GM12892 (cell line): ENCODE data around the gene ABCC9.

Source experiments
- DNase-seq: peaks from one replicate; pipeline ENCODE4 v3.0.0; 2011; ENCODE audit not compliant: insufficient read length
- FAIRE-seq: peaks from 2 replicates; lab custom pipeline; 2011; peaks lifted over from hg19 to GRCh38; lab: Jason Lieb, UNC
- POLR2A ChIP-seq: IDR thresholded peaks from 2 replicates; pipeline ENCODE4 v1.6.1; 2011; ENCODE audit warnings: low read depth, low read length, control low read depth
- POLR2AphosphoS5 ChIP-seq: IDR thresholded peaks from 2 replicates; pipeline ENCODE4 v1.6.1; 2011; ENCODE audit warnings: low read depth, low read length, control low read depth
- TAF1 ChIP-seq: IDR thresholded peaks from 2 replicates; pipeline ENCODE4 v1.6.1; 2011; ENCODE audit warnings: low read depth, mild to moderate bottlenecking, control low read depth, low read length, borderline replicate concordance

The ABCC9 gene

DNA sequence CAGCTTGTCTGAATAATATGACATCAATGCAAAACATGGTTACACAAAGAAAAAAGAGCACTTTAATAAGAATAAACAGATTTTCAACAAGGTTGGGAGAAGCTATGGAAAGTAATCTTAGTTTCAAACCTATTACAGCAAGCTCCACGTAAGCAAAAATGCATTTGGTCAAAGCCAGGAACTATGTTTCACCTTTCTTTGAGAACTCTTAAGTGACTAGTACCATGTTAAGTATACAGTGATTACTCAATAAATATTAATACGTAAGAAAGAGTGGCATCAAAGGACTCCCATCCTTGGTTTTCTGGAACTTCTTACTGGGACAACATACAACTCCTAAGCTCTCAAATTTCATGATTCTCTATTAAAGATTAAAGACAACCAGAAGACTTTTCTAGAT lies 80.7 kb downstream of the ABCC9 start:
- TF ChIP-seq POLR2AphosphoS5 (no peak), POLR2A (no peak), TAF1 (no peak)
- no peak for FAIRE-seq
- no peak for DNase-seq

DNA sequence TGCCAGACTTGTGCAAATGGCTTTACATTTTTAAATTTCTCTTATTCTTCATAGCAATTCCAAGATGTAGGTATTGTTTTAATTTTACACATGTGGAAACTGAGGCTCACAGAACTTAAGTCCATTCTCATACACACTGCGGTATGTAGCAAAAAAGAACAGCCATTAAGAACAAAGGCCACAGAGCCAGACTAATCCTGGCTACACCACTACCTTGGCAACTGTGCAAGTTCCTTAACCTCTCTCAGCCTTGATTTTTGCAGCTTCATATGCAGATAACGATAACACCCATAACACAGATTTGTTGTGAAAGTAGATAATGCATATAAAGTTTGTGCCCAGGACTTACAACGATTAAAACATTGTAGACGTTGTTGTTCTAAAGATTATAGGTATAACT lies 81.1 kb downstream of the ABCC9 start:
- DNase-seq (no peak), FAIRE-seq (no peak)
- TF ChIP-seq POLR2AphosphoS5 (no peak), TAF1 (no peak), POLR2A (no peak)

GRCh38 chr12:21852251-21852650 lies 89.0 kb downstream of the ABCC9 start:
- FAIRE-seq: no peak
- DNase-seq: no peak
- TF ChIP-seq TAF1 (no peak), POLR2AphosphoS5 (no peak), POLR2A (no peak)

DNA sequence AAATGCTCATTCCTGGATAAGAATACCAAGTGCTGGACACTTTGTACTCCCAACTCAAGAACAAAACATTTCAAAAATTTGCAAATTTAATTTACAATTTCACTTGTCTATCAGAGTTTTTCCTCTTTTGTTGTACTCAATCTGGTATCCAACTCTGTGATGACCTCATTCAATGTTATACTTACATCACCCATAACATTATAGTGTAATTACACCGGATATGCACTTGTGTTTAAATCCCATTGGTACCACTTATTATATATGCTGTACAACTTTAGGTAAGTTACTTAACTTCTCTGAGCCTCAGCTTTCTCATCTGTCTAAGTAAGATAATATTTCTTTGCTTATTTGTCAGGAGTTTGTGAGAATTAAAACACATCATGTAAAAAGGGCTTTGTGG lies 90.1 kb downstream of the ABCC9 start:
- TF ChIP-seq POLR2AphosphoS5: no peak
- no peak for TF ChIP-seq POLR2A
- TF ChIP-seq TAF1: no peak

GRCh38 chr12:21850419-21850818 lies 90.8 kb downstream of the ABCC9 start:
- TF ChIP-seq POLR2AphosphoS5 (no peak), POLR2A (no peak), TAF1 (no peak)
- DNase-seq: no peak
- FAIRE-seq: no peak

More for the DNA sequence above, 90.1 kb downstream of the ABCC9 start:
- DNase-seq: no peak
- FAIRE-seq: no peak

- no peak for DNase-seq
- no peak for TF ChIP-seq POLR2AphosphoS5
- TF ChIP-seq POLR2A: no peak
- no peak for TF ChIP-seq TAF1
- no peak for FAIRE-seq
Observed at GRCh38 chr12:21849878-21850277, 91.3 kb downstream of the ABCC9 start.

- FAIRE-seq: no peak
- no peak for DNase-seq
- TF ChIP-seq TAF1: no peak
- TF ChIP-seq POLR2AphosphoS5: no peak
- no peak for TF ChIP-seq POLR2A
Observed at GRCh38 chr12:21848192-21848591, 93.0 kb downstream of the ABCC9 start.

- DNase-seq (no peak), FAIRE-seq (no peak)
- no peak for TF ChIP-seq TAF1
- TF ChIP-seq POLR2A: no peak
- TF ChIP-seq POLR2AphosphoS5: no peak
Observed at GRCh38 chr12:21843795-21844194, 97.4 kb downstream of the ABCC9 start.

DNA sequence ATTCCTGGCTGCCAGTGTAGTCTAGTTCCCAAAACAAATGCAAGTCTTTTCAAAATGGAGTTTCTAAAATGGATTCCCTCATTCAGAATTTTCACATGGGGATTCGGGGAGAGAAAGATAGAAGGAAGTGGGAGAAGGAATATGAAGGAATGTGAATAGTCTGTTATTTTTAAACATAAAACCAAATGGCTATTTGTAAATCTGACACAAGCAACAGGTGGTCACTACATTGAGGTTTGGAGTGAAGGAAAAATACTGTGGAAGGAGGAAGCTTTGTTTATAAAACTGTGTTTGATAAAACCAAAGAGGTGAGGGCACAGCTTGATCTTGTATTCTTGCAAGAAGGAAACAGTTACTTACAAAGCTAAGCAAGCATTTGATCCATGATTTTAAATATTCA lies 101.5 kb downstream of the ABCC9 start:
- FAIRE-seq (no peak), DNase-seq (no peak)
- TF ChIP-seq POLR2AphosphoS5: no peak
- no peak for TF ChIP-seq TAF1
- no peak for TF ChIP-seq POLR2A

DNA sequence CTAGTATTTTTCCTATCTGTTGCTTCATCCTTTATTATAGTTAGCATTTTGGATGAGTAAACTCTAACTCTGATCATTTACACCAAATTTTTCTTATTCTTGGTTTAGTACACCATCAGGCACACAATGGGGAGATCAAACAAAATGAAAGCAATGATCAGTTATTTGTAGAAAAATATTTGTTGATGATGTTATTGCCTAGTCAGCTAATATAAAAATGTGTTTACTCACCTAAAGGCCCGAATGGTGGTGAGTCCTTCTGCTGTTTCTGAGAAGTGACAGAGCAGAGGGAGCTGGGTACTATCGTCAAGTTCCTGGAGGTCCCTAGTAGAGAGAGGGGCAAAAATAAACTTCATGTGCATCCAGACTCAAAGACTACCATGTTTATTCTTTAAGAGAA lies 103.4 kb downstream of the ABCC9 start:
- TF ChIP-seq POLR2AphosphoS5 (no peak), POLR2A (no peak), TAF1 (no peak)
- no peak for FAIRE-seq
- DNase-seq: no peak

- DNase-seq (no peak), FAIRE-seq (no peak)
- TF ChIP-seq TAF1 (no peak), POLR2A (no peak), POLR2AphosphoS5 (no peak)
Observed at GRCh38 chr12:21831791-21832344, 109.4 kb downstream of the ABCC9 start.

DNA sequence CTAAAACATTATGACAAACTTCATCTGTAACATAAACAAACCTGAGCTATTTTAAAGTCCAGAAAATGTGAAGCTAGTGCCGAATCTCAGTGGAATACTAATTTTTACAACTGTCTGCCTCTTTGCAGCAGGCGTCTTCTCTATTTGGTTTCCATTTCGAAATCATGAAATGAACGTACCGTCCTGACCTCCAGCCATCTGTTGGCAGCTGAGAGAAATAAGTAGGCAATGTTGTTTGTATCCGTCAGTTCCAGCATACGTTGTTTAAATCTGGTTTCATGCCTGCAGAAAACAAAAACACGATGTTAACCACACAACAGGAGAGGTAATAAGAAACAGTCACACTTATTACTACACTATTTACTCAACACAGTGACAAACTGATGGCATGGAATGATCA lies 112.4 kb downstream of the ABCC9 start:
- no peak for DNase-seq
- FAIRE-seq: no peak
- TF ChIP-seq TAF1 (no peak), POLR2AphosphoS5 (no peak), POLR2A (no peak)

- no peak for TF ChIP-seq POLR2A
- TF ChIP-seq TAF1: no peak
- no peak for TF ChIP-seq POLR2AphosphoS5
- FAIRE-seq: no peak
- no peak for DNase-seq
Observed at GRCh38 chr12:21828136-21828775, 113.0 kb downstream of the ABCC9 start.
